Activated CD8-positive, alpha-beta memory T cell treated with anti-CD3 and anti-CD28 coated beads, Interleukin-2, amount 50 U/mL, for 48 hours (primary cell): Measurements from ENCODE around the gene CTXN3.

Source experiments
- DNase-seq: peaks from one replicate; pipeline ENCODE4 v3.0.0-alpha.2; 2020

CTXN3 gene

DNA sequence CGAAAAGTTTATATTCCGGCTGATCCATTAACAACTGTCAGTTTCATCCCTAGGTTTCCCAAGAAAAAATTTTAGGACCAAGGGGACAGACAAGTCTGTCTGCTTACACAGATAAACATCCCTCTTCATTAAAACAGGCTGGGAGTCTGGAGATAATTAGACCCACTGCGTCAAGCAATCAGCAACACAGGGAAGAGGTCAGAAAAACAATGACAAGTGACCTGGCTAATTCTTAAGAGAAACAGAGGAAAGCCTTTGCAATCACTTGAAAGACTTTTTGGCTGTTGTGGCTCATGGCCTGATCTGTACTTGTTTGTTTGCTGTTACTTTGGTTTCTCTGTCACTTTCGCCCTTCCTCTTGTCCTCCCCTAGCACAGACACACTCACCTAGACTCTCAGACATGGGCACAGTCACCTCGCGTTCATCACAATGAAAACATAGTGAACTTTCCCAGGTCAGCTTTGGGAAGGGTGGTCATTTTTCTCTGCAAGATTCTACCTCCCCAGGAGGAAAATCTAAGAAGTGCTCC lies 51.4 kb downstream of the CTXN3 start:
- DNase-seq: no peak

DNA sequence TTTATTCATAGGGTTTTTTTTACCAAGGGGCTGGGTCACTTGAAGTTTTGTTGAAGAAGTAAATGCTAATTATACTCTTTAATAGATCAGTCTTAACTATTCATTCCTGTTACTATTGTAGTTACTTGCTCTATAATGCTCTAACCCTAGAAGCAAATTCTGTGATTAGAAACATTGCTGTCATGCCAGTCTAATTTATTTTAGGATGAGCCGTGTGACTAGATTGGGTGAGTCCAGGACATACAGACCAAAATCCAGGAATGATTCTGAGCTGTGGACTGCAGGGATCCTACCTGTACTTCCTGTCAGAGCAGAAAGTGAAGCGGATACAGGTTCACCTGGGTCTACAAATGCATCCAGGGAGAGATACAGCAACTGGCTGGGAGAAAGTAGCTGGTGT lies 53.6 kb downstream of the CTXN3 start:
- DNase-seq: no peak

DNA sequence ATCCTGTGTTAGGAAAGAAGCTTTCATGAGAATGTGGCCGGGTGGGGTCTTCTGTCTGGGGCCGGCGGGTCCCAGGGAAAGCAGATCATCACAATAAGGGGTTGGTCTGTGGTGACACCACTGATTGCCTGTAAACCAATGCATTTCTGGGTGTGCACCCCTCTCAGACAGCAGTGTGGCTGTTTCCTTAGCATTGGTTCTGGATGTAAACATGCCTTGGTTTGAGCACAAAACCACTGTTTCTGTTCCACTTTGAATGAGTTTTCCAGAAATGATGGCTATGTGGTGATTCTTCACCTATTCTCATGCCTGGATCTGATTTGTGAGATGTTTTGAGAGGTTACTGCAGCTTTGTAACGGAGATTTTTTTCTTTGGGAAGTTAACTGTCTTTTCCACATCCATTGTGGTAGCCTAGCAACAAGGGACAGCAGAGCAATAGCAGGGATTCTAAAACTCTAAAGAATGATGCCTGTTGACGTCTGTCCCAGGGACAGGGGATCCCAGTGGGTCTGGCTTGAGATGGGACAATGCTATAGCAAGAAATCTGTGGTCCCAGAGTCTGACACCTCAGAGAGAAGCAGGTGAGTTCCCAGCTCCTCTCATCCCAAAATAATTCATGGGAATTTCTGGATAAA lies 54.2 kb downstream of the CTXN3 start, which contains the start of gene CCDC192:
TSS of gene CCDC192 (plus strand) at position 466 of the 636 bp plus-strand sequence. CDS start at position 521, 55 bp downstream.
- no peak for DNase-seq

DNA sequence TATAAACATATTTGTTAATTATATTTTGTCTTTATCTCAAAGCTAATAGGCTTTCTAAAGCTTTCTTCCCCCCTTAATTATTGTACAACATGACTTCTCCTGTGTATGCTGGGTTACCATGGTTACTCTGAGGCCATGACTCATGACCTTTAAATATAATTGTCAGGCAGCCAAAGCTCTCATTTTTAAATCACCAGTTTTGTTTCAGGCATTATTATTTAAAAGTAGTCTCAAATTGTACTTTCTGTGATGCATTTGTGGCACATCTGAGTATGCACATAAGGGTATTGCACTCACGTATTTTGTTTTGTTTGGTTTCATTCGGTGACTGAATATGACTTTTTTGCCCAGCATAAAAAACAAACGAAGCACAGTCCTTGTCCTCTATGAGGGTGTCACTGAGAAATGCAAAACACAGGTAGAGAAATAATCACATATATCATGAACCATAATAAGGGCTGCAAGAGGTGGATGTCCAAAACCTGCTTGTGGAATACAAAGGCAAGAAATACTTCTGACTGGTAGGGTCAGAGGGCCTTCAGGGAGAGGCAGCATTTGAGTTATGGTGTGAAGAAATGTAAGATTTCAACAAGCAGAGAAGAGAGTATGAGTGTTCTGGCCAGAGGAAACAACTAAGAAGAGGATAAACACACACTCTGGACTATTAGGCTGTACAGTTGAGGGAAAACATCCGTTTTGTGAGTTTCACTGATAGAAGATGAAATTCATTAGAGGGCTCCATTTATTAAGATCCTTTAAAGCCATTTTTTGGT lies 56.4 kb downstream of the CTXN3 start:
- no peak for DNase-seq

DNA sequence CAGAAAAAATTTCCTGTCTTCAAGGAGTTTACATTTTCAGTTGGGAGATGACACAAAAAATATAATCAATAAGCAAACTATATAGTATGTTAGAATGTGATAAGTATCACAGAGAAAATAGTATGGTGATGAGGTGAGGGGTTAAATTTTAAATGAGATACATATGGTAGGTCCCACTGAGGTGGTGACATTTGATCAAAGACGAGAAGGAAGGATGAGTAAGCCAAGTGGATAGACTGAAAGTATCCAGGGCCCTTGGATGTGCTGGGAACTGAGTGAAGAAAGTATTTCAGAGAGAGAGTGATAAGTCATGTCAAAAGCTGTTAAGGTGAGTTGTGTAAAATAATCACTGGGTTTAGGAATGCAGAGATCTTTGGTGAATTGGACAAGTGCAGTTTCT lies 57.8 kb downstream of the CTXN3 start:
- no peak for DNase-seq

DNA sequence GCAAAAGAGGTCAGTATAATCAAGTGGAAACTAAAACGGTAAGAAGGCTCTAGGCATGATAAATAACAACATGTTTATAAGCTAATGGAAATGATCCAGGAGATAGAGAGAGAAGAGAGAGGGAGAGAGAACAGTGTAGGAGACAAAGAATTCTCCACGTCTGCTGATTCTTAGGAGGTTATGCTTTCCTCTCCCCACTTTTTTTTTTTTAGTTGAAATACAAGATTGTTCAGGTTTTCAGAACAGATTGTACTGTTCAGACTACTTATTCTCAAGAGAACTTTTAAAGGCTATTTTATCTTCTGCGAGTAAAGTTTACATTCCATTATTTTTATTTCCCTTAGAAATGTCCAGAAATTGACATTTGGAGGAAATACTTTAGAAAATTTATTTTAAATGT lies 58.3 kb downstream of the CTXN3 start:
- DNase-seq: no peak
